OCI-LY3 (cell line): ENCODE data around the gene CALHM5.
A peak's percentile ranks its signal among the peaks of the same experiment; 100 is the strongest.

Experiments
- H2AFZ ChIP-seq: fragments of 200-600, 300-600 bp; shearing (Covaris generic); 2 replicates; pipeline ENCODE4 v1.6.0; 2014; ENCODE audit warnings: antibody characterized with exemption, low read depth, low read length
- H3K27ac ChIP-seq: fragments of 200-600, 300-600 bp; sonication (generic); 2 replicates; pipeline ENCODE4 v1.5.1; 2014; ENCODE audit warnings: mild to moderate bottlenecking, low read length, moderate library complexity, mixed read lengths
- H3K27me3 ChIP-seq: fragments of 200-600, 300-600 bp; sonication (generic); 2 replicates; pipeline ENCODE4 v1.6.1; 2014; ENCODE audit warnings: low read depth, low read length, mixed read lengths
- H3K36me3 ChIP-seq: fragments of 200-600, 300-600 bp; sonication (generic); replicated peaks from 2 replicates; pipeline ENCODE3; 2014; ENCODE audit warnings: low read depth, low read length, mixed read lengths
- H3K4me1 ChIP-seq: fragments of 300-600, 200-600 bp; sonication (generic); 2 replicates; pipeline ENCODE4 v1.6.1; 2014; ENCODE audit warnings: low read length, mixed read lengths
- H3K4me2 ChIP-seq: fragments of 200-600, 300-600 bp; sonication (generic); 2 replicates; pipeline ENCODE4 v1.6.1; 2014; ENCODE audit warnings: low read length, mixed read lengths
- H3K4me3 ChIP-seq: fragments of 300-600, 200-600 bp; sonication (generic); 2 replicates; pipeline ENCODE4 v1.5.1; 2014; ENCODE audit warnings: antibody characterized with exemption, mild to moderate bottlenecking, low read length, moderate library complexity
- H3K79me2 ChIP-seq: fragments of 300-600, 200-600 bp; shearing (Covaris generic); 2 replicates; pipeline ENCODE4 v1.6.1; 2014; ENCODE audit warnings: mild to moderate bottlenecking, low read length, mixed read lengths
- H3K9ac ChIP-seq: fragments of 300-600, 200-600 bp; shearing (Covaris generic); 2 replicates; pipeline ENCODE4 v1.6.0; 2014; ENCODE audit warnings: mild to moderate bottlenecking, low read length, moderate library complexity
- H3K9me3 ChIP-seq: fragments of 200-600, 300-600 bp; shearing (Covaris generic); 2 replicates; pipeline ENCODE4 v1.6.1; 2014; ENCODE audit warnings: low read length, mixed read lengths; ENCODE audit not compliant: insufficient read depth
- H4K20me1 ChIP-seq: fragments of 200-600, 300-600 bp; sonication (generic); 2 replicates; pipeline ENCODE4 v1.6.1; 2016; ENCODE audit warnings: low read length, mixed read lengths; ENCODE audit not compliant: insufficient read depth
- CTCF ChIP-seq: fragments of 200-600, 300-600 bp; sonication (generic); IDR thresholded peaks from 2 replicates; pipeline ENCODE4 v1.5.1; 2014; ENCODE audit warnings: antibody characterized with exemption, low read length, low read depth
- EZH2phosphoT487 ChIP-seq: fragments of 200-600 bp; shearing (Covaris generic); IDR thresholded peaks from 2 replicates; pipeline ENCODE4 v1.6.1; 2018; ENCODE audit warnings: antibody characterized with exemption, mixed run types, low read depth

Gene CALHM5

GRCh38 chr6:116472706-116473105 lies 38.7 kb upstream of the CALHM5 start:
- Histone ChIP-seq H3K9ac (no peak overlapping the region), H3K79me2 (no peaks in the 10 kb centered on the region), H3K4me2 (no peak overlapping the region), H3K4me3 (no peak overlapping the region), H4K20me1 (no peaks in the 10 kb centered on the region), H3K4me1 (peaks cover 19% of the 10 kb centered on the region), H3K27me3 (no peaks in the 10 kb centered on the region), H2AFZ (no peak overlapping the region), H3K36me3 (no peaks in the 10 kb centered on the region), H3K27ac (no peak overlapping the region), H3K9me3 (no peaks in the 10 kb centered on the region)
- TF ChIP-seq CTCF (no peak), EZH2phosphoT487 (no peak)

DNA sequence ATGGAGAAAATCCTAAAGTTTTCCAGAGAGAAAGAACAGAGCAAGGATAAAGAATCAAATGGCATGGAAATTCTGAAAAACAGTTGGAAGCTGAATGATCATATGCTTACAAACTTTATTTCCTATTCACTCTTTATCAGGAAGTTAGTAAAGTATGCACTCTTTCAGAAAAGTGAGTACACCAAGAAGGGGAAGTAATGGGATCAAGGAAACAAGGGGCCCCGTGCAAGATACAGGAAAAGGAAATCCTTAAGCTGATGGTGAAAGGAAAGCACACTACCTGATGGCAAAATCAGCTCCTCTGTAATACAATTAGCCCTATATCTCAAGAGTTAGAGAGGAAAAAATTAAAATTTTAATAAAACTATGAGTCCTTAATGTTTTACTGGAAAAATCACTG lies 36.3 kb upstream of the CALHM5 start:
- H2AFZ ChIP-seq = 0 out of 2 replicates have a peak overlapping the region, but pooled peaks have one; percentile 3
- no peak overlapping the region for H3K27ac ChIP-seq
- H3K4me3 ChIP-seq = peak overlapping the region; percentile 69
- H3K9ac ChIP-seq = no peak overlapping the region
- H3K9me3 ChIP-seq = no peaks in the 10 kb centered on the region
- peaks cover 19% of the 10 kb centered on the region for H3K4me1 ChIP-seq
- TF ChIP-seq CTCF (no peak), EZH2phosphoT487 (no peak)
- H3K36me3 ChIP-seq = no peaks in the 10 kb centered on the region
- no peaks in the 10 kb centered on the region for H4K20me1 ChIP-seq
- peak overlapping the region; percentile 69 for H3K4me2 ChIP-seq
- H3K27me3 ChIP-seq = no peaks in the 10 kb centered on the region
- no peaks in the 10 kb centered on the region for H3K79me2 ChIP-seq

DNA sequence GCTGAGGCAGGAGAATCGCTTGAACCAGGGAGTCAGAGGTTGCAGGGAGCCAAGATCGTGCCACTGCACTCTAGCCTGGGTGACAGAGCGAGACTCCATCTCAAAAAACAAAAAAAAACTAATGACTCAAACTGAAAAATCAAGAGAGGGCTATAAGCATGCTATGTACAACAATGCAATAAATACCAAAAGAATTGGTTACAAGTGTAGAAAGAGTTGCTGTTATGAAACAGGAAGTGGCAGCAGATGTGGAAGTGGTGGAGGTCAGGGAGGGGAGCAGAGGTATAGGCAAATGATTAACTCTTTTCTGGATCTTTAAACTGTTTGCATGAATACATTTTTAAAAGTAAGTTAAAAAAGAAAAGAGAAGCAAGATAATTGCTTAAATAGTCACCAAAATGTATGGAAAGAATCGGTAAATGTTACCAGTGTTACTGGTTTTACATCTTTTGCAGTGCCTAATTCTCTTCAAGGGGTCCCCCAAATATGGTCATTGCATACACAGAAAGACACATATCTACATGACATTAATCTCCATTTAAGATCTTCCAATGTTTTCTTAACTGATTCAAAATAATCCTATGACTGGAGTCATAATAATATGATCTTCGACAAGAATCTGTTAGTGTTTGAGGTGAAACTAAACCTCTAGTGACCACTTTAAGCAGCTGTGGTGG lies 35.3 kb upstream of the CALHM5 start:
- Histone ChIP-seq H3K36me3 (no peaks in the 10 kb centered on the region), H3K4me3 (peak overlapping the region; percentile 69), H3K27me3 (no peaks in the 10 kb centered on the region), H4K20me1 (no peaks in the 10 kb centered on the region), H3K9me3 (no peaks in the 10 kb centered on the region), H3K4me2 (peak overlapping the region; percentile 69), H3K27ac (no peak overlapping the region), H3K9ac (no peak overlapping the region), H3K4me1 (peaks cover 19% of the 10 kb centered on the region), H3K79me2 (no peaks in the 10 kb centered on the region), H2AFZ (no peak overlapping the region)
- TF ChIP-seq EZH2phosphoT487 (no peak), CTCF (no peak)

DNA sequence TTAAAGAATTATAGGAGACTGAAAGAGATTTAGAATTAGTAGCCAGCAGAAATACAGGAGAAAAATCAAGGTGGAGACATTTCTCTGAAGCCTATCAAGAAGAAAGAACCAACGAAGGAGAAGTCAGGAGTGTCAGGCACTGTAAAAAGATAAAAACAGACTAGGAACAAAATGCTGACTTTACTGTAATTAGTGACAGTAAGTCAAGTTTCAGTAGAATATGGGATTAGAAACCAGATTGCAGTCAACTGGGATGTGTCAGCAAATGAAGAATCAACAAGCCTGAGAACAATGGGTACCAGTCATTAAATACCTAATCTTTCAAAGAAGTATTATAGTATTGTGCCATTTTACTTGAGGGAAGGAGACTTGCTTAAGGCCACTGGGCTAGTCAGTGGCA lies 28.7 kb upstream of the CALHM5 start:
- Histone ChIP-seq H3K27ac (no peak overlapping the region), H3K4me1 (no peaks in the 10 kb centered on the region), H3K79me2 (no peaks in the 10 kb centered on the region), H3K4me2 (no peak overlapping the region), H3K9ac (no peak overlapping the region), H2AFZ (no peak overlapping the region), H3K27me3 (no peaks in the 10 kb centered on the region), H3K36me3 (no peaks in the 10 kb centered on the region), H4K20me1 (no peaks in the 10 kb centered on the region), H3K9me3 (no peaks in the 10 kb centered on the region), H3K4me3 (no peak overlapping the region)
- TF ChIP-seq EZH2phosphoT487 (no peak), CTCF (no peak)
